ENCODE results near the gene ARHGAP29.

- TF ChIP-seq CTCF (IDR thresholded peaks at IDR 0.05 in 2 of 3, conservative IDR thresholded peaks at IDR 0.05 in 1 of 3; ENCODE audit: control insufficient read depth in 2 of 3, extremely low read depth in 1 of 3, insufficient read depth in 1 of 3, low read depth in 3 of 3, low read length in 3 of 3): no peak
- no peak for TF ChIP-seq POLR2A (IDR thresholded peaks at IDR 0.05; ENCODE audit: low read depth, low read length)
Measured at GRCh38 chr1:94250341-94250740, 13.0 kb upstream of the ARHGAP29 start.

Data from GM12878 (cell line).